ENCODE results near the gene MILR1. TPM values are rescaled to one million over a fixed set of nuclear protein-coding genes. Genes with fewer than 3 reads are reported as not detected.
"Not testable (repeated sequence)": the region's sequence is repeated elsewhere in the genome, so short reads cannot be mapped to it uniquely, and the experiment has no call there.

The MILR1 gene
- total and polyA plus RNA-seq, 2 experiments from 2014 or later, result 0.47 TPM

DNA sequence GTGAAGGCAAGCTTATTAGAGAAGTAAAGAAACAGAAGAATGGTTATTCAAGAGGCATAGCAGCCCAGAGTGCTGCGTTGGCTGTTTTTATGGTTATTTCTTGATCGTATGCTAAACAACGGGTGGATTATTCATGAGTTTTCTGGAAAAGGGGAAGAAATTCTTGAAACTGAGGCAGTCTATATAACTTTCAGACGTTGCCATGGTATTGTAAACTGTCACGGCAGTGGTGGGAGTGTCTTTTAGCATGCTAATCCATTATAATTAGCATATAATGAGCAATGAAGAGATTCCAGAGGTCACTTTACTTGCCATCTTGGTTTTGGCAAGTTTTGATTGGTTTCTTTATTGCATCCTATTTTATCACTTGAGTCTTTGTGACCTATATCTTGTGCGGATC is 17.4 kb upstream of the MILR1 start:
- no peaks in the 10 kb centered on the region for H3K36me3 ChIP-seq (replicated peaks; ENCODE audit: insufficient read depth, low read depth)
- no peaks in the 10 kb centered on the region for H3K9me3 ChIP-seq (ENCODE audit: low read depth)
- H3K4me3 ChIP-seq, result no peak overlapping the region
- 85% methylated on average over 6 of the region's 6 CpGs for WGBS (ENCODE audit: low lambda C conversion rate, missing lambda C conversion rate)
- TF ChIP-seq EZH2 (IDR thresholded peaks at IDR 0.05; ENCODE audit: borderline replicate concordance), result no peak
- TF ChIP-seq EZH2phosphoT487 (IDR thresholded peaks at IDR 0.05; ENCODE audit: low read depth, severe bottlenecking, unreplicated experiment), result no peak
- no peak overlapping the region for H3K4me2 ChIP-seq
- DNase-seq (ENCODE audit: low spot score), result no peak
- H3K27me3 ChIP-seq, result no peaks in the 10 kb centered on the region
- H3K9me2 ChIP-seq (replicated peaks; ENCODE audit: insufficient read depth), result no peaks in the 10 kb centered on the region
- no peak overlapping the region for H3K27ac ChIP-seq
- no peak overlapping the region for H2AFZ ChIP-seq
- H3K4me1 ChIP-seq (ENCODE audit: insufficient read depth), result no peaks in the 10 kb centered on the region
- H4K20me1 ChIP-seq (ENCODE audit: insufficient read depth, poor library complexity, severe bottlenecking), result no peaks in the 10 kb centered on the region
- no peaks in the 10 kb centered on the region for H3K79me2 ChIP-seq

DNA sequence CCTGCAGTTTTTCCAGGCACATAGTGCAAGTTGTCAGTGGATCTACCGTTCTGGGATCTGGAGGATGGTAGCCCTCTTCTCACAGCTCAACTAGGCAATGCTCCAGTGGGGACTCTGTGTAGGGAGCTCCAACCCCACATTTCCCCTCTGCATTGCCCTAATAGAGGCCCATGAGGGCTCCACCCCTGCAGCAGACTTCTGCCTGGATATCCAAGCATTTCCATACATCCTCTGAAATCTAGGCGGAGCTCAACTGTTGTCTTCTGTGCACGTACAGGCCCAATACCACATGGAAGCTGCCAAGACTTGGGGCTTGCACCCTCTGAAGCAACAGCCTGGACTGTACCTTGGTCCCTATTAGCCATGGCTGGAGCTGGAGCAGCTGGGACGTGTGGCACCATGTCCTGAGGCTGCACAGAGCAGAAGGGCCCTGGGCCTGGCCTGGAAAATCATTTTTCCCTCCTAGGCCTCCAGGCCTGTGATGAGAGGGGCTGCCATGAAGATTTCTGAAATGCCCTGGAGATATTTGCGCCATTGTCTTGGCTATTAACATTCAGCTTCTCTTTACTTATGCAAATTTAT is 10.9 kb upstream of the MILR1 start:
- Histone ChIP-seq H3K4me2 (no peak overlapping the region), H3K27me3 (no peaks in the 10 kb centered on the region), H3K4me1 (ENCODE audit: insufficient read depth) (no peaks in the 10 kb centered on the region), H3K79me2 (no peaks in the 10 kb centered on the region), H2AFZ (no peak overlapping the region), H3K36me3 (replicated peaks; ENCODE audit: insufficient read depth, low read depth) (no peaks in the 10 kb centered on the region), H4K20me1 (ENCODE audit: insufficient read depth, poor library complexity, severe bottlenecking) (no peaks in the 10 kb centered on the region), H3K4me3 (no peak overlapping the region), H3K9me3 (ENCODE audit: low read depth) (no peaks in the 10 kb centered on the region), H3K27ac (no peak overlapping the region), H3K9me2 (replicated peaks; ENCODE audit: insufficient read depth) (no peaks in the 10 kb centered on the region)
- DNase-seq (ENCODE audit: low spot score), result no peak
- TF ChIP-seq, protein P1, sequence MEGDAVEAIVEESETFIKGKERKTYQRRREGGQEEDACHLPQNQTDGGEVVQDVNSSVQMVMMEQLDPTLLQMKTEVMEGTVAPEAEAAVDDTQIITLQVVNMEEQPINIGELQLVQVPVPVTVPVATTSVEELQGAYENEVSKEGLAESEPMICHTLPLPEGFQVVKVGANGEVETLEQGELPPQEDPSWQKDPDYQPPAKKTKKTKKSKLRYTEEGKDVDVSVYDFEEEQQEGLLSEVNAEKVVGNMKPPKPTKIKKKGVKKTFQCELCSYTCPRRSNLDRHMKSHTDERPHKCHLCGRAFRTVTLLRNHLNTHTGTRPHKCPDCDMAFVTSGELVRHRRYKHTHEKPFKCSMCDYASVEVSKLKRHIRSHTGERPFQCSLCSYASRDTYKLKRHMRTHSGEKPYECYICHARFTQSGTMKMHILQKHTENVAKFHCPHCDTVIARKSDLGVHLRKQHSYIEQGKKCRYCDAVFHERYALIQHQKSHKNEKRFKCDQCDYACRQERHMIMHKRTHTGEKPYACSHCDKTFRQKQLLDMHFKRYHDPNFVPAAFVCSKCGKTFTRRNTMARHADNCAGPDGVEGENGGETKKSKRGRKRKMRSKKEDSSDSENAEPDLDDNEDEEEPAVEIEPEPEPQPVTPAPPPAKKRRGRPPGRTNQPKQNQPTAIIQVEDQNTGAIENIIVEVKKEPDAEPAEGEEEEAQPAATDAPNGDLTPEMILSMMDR (IDR thresholded peaks at IDR 0.05; ENCODE audit: poor library complexity), result no peak
- TF ChIP-seq EZH2 (IDR thresholded peaks at IDR 0.05; ENCODE audit: borderline replicate concordance), result no peak
- TF ChIP-seq EZH2phosphoT487 (IDR thresholded peaks at IDR 0.05; ENCODE audit: low read depth, severe bottlenecking, unreplicated experiment), result no peak
- 89% methylated on average over 5 of the region's 5 CpGs for WGBS (ENCODE audit: low lambda C conversion rate, missing lambda C conversion rate)

DNA sequence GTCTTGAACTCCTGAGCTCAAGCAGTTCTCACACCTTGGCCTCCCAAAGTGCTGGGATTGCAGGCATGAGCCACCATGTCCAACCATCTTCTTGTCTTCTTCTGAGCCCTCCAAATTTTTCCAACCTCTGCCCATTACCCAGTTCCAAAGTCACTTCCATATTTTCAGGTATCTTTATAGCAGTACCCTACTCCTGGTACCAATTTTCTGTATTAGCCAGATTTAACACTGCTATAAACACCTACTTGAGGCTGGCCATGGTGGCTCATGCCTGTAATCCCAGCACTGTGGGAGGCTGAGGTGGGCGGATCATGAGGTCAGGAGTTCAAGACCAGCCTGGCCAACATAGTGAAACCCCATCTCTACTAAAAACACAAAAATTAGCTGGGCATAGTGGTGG is 9.4 kb upstream of the MILR1 start:
- H3K9me2 ChIP-seq (replicated peaks; ENCODE audit: insufficient read depth); H3K9me3 ChIP-seq (ENCODE audit: low read depth); H3K27me3 ChIP-seq; H3K36me3 ChIP-seq (replicated peaks; ENCODE audit: insufficient read depth, low read depth); H3K27ac ChIP-seq; DNase-seq (ENCODE audit: low spot score); H2AFZ ChIP-seq; H3K4me2 ChIP-seq; H4K20me1 ChIP-seq (ENCODE audit: insufficient read depth, poor library complexity, severe bottlenecking); H3K4me3 ChIP-seq; H3K4me1 ChIP-seq (ENCODE audit: insufficient read depth); H3K79me2 ChIP-seq: not testable (repeated sequence)
- WGBS (ENCODE audit: low lambda C conversion rate, missing lambda C conversion rate), result 100% methylated on average over 1 of the region's 1 CpG

DNA sequence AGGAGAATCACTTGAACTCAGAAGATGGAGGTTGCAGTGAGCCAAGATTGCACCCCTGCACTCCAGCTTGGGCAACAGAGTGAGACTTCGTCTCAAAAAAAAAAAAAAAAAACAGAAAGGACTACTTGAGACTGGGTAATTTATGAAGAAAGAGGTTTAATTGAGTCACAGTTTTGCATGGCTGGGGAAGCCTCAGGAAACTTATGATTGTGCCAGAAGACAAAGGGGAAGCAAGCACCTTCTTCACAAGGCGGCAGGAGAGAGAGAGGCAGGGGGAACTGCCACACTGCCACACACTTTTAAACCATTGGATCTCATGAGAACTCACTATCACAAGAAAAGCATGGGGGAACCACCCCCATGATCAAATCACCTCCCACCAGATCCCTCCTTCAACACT is 9.0 kb upstream of the MILR1 start:
- Histone ChIP-seq H2AFZ (no peak overlapping the region), H3K4me1 (ENCODE audit: insufficient read depth) (no peaks in the 10 kb centered on the region), H4K20me1 (ENCODE audit: insufficient read depth, poor library complexity, severe bottlenecking) (no peaks in the 10 kb centered on the region), H3K4me3 (no peak overlapping the region), H3K27ac (no peak overlapping the region), H3K27me3 (no peaks in the 10 kb centered on the region), H3K36me3 (replicated peaks; ENCODE audit: insufficient read depth, low read depth) (no peaks in the 10 kb centered on the region), H3K9me3 (ENCODE audit: low read depth) (no peaks in the 10 kb centered on the region), H3K4me2 (no peak overlapping the region), H3K9me2 (replicated peaks; ENCODE audit: insufficient read depth) (no peaks in the 10 kb centered on the region), H3K79me2 (no peaks in the 10 kb centered on the region)
- WGBS (ENCODE audit: low lambda C conversion rate, missing lambda C conversion rate), result 100% methylated on average over 2 of the region's 2 CpGs
- TF ChIP-seq EZH2 (IDR thresholded peaks at IDR 0.05; ENCODE audit: borderline replicate concordance) (no peak), EZH2phosphoT487 (IDR thresholded peaks at IDR 0.05; ENCODE audit: low read depth, severe bottlenecking, unreplicated experiment) (no peak)
- TF ChIP-seq, protein P1 (IDR thresholded peaks at IDR 0.05; ENCODE audit: poor library complexity), result no peak
- no peak for DNase-seq (ENCODE audit: low spot score)
